ENCODE measurements around the gene PADI3. TPM values are rescaled to one million over a fixed set of nuclear protein-coding genes. Genes with fewer than 3 reads are reported as not detected.

Gene PADI3
- total RNA-seq, 2 donors from 2014 or later = 0.18 to 1.2 TPM

GRCh38 chr1:17259233-17259873 is 10.5 kb downstream of the PADI3 start:
- no peak for TF ChIP-seq POLR2AphosphoS5 (IDR thresholded peaks at IDR 0.05)
- TF ChIP-seq CTCF (IDR thresholded peaks at IDR 0.05) = no peak
- TF ChIP-seq POLR2A (IDR thresholded peaks at IDR 0.05) = no peak
- no peaks in the 10 kb centered on the region for H3K9me3 ChIP-seq
- no peaks in the 10 kb centered on the region for H3K4me1 ChIP-seq (replicated peaks)
- intact Hi-C loops (cut with DNase I) = no loop called here
- no peak overlapping the region for H3K4me3 ChIP-seq
- H3K36me3 ChIP-seq = no peaks in the 10 kb centered on the region
- H3K27ac ChIP-seq = no peak overlapping the region
- 84% methylated on average over 23 of the region's 24 CpGs for WGBS
- no peaks in the 10 kb centered on the region for H3K27me3 ChIP-seq (replicated peaks; ENCODE audit: insufficient read depth)
- DNase-seq (ENCODE audit: low spot score) = no peak

- H3K9me3 ChIP-seq = no peaks in the 10 kb centered on the region
- WGBS = 88% methylated on average over 7 of the region's 7 CpGs
- H3K27ac ChIP-seq = no peak overlapping the region
- TF ChIP-seq CTCF (IDR thresholded peaks at IDR 0.05) (no peak), POLR2A (IDR thresholded peaks at IDR 0.05) (no peak), POLR2AphosphoS5 (IDR thresholded peaks at IDR 0.05) (no peak)
- H3K4me1 ChIP-seq (replicated peaks) = no peaks in the 10 kb centered on the region
- H3K4me3 ChIP-seq = no peak overlapping the region
- DNase-seq (ENCODE audit: low spot score) = no peak
- no peaks in the 10 kb centered on the region for H3K27me3 ChIP-seq (replicated peaks; ENCODE audit: insufficient read depth)
- H3K36me3 ChIP-seq = no peaks in the 10 kb centered on the region
- intact Hi-C loops (cut with DNase I) = no loop called here
Measured at GRCh38 chr1:17260264-17260663, 11.4 kb downstream of the PADI3 start.

- Histone ChIP-seq H3K36me3 (no peaks in the 10 kb centered on the region), H3K9me3 (no peaks in the 10 kb centered on the region), H3K27ac (no peak overlapping the region), H3K27me3 (replicated peaks; ENCODE audit: insufficient read depth) (no peaks in the 10 kb centered on the region), H3K4me1 (replicated peaks) (no peaks in the 10 kb centered on the region), H3K4me3 (no peak overlapping the region)
- intact Hi-C loops (cut with DNase I) = no loop called here
- DNase-seq (ENCODE audit: low spot score) = no peak
- WGBS = 93% methylated on average over 5 of the region's 5 CpGs
- TF ChIP-seq CTCF (IDR thresholded peaks at IDR 0.05) = no peak
- TF ChIP-seq POLR2A (IDR thresholded peaks at IDR 0.05) = no peak
- TF ChIP-seq POLR2AphosphoS5 (IDR thresholded peaks at IDR 0.05) = no peak
Measured at GRCh38 chr1:17260738-17261137, 11.8 kb downstream of the PADI3 start.

- Histone ChIP-seq H3K4me1 (replicated peaks) (no peaks in the 10 kb centered on the region), H3K4me3 (no peak overlapping the region), H3K27me3 (replicated peaks; ENCODE audit: insufficient read depth) (no peaks in the 10 kb centered on the region), H3K9me3 (no peaks in the 10 kb centered on the region), H3K27ac (no peak overlapping the region), H3K36me3 (no peaks in the 10 kb centered on the region)
- DNase-seq (ENCODE audit: low spot score) = no peak
- intact Hi-C loops (cut with DNase I) = no loop called here
- no peak for TF ChIP-seq CTCF (IDR thresholded peaks at IDR 0.05)
Measured at GRCh38 chr1:17263936-17264335, 15.0 kb downstream of the PADI3 start.

- Histone ChIP-seq H3K27ac (no peak overlapping the region), H3K9me3 (no peaks in the 10 kb centered on the region), H3K36me3 (no peaks in the 10 kb centered on the region), H3K4me3 (no peak overlapping the region), H3K27me3 (replicated peaks; ENCODE audit: insufficient read depth) (no peaks in the 10 kb centered on the region), H3K4me1 (replicated peaks) (no peaks in the 10 kb centered on the region)
- intact Hi-C loops (cut with DNase I) = no loop called here
- TF ChIP-seq POLR2A (IDR thresholded peaks at IDR 0.05) = no peak
- no peak for TF ChIP-seq CTCF (IDR thresholded peaks at IDR 0.05)
- TF ChIP-seq POLR2AphosphoS5 (IDR thresholded peaks at IDR 0.05) = no peak
- DNase-seq (ENCODE audit: low spot score) = no peak
- WGBS = 71% methylated on average over 5 of the region's 5 CpGs
Measured at GRCh38 chr1:17264470-17264869, 15.6 kb downstream of the PADI3 start.
